ENCODE data around the gene MIOS.

GRCh38 chr7:7647495-7648036 is 80.9 kb downstream of the MIOS start:
- TF ChIP-seq, protein P1, sequence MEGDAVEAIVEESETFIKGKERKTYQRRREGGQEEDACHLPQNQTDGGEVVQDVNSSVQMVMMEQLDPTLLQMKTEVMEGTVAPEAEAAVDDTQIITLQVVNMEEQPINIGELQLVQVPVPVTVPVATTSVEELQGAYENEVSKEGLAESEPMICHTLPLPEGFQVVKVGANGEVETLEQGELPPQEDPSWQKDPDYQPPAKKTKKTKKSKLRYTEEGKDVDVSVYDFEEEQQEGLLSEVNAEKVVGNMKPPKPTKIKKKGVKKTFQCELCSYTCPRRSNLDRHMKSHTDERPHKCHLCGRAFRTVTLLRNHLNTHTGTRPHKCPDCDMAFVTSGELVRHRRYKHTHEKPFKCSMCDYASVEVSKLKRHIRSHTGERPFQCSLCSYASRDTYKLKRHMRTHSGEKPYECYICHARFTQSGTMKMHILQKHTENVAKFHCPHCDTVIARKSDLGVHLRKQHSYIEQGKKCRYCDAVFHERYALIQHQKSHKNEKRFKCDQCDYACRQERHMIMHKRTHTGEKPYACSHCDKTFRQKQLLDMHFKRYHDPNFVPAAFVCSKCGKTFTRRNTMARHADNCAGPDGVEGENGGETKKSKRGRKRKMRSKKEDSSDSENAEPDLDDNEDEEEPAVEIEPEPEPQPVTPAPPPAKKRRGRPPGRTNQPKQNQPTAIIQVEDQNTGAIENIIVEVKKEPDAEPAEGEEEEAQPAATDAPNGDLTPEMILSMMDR (IDR thresholded peaks at IDR 0.05): no peak
- no peak for TF ChIP-seq EZH2phosphoT487 (IDR thresholded peaks at IDR 0.05)
